ENCODE results near the gene ATPAF1.
"Not testable (repeated sequence)": the region's sequence is repeated elsewhere in the genome, so short reads cannot be mapped to it uniquely, and the experiment has no call there.

Gene ATPAF1

DNA sequence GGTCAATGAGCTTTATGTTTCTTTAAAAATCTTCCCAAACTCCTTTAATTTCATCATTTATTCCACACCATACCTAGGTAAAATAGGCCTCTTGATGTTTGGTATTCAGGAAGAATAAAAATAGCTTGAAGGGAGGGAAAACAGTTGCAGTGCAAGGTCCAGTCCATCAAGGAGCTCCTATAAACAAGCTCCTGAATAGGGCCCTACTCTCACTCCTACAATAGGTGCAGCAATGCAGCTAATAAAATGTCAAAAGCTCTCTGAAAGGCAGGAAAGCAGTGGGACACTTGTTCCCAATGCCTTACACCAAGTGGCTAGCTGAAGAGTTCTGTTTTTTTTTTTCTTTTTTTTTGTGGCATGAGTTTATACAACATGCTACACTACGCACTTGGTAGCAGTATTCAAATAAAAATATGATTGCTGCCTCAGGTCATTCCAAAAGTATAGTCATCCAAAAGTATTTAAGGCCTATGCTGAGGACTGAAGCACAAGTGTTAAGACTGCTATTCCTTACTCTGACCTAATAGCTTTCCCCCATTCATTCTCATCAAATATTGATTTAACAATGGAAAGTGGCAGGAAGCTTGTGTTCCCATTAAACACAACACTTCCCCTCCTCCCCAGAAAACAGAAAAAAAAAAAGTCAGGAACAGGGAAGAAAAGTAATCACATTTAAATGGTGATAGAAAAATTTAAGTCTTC, 13.3 kb upstream of the ATPAF1 start:
- no peak for DNase-seq (ENCODE audit: low read depth)

DNA sequence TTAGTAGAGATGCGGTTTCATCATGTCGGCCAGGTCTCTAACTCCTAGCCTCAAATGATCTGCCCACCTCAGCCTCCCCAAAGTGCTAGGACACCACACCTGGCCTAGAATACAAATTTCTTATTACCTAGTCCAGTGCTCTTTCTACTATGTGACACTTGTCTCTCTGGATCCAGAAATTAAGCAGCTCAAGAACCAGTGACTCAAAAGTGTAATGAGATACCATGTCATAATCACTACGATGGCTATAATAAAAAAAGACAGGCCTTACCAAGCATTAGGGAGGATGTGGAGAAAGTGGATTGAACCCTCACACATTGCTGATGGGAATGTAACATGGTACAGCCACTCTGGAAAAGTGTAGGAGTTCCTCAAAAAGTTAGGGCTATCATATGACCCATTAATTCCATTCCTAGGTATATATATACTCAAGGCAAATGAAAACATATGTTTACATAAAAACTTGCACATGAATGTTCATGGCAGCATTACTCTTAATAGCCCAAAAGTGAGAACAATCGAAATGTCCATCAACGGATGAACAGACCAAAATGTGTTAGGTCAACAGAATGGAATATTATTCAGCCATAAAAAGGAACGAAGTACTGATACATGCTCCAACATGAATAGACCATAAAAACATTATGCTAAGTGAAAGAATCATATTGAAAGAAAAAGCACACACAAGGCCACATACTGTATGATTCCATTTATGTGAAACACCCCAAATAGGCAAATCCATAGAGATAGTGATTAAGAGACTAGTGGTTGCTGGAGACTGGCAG, 11.8 kb upstream of the ATPAF1 start:
- DNase-seq (ENCODE audit: low read depth) = no peak

DNA sequence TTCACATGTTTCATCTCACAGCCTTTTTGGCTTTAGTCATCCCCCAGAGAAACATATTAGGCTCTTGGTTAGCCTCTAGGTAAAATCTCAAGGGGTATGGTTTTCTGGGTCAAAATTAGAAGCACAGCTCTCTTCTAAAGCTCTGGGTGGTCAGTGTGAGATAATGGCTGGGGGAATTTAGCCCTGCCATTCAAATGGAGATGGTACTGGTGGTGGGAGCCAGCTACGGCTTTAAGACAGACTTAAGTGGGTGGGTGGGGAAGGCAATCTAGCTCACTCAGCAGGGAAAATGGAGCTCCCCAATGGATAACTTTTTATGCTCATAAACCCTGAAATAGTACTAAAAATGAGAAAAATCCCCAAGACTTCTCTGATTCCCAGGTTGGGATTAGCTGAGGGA, 9.2 kb upstream of the ATPAF1 start:
- no peak for DNase-seq (ENCODE audit: low read depth)

DNA sequence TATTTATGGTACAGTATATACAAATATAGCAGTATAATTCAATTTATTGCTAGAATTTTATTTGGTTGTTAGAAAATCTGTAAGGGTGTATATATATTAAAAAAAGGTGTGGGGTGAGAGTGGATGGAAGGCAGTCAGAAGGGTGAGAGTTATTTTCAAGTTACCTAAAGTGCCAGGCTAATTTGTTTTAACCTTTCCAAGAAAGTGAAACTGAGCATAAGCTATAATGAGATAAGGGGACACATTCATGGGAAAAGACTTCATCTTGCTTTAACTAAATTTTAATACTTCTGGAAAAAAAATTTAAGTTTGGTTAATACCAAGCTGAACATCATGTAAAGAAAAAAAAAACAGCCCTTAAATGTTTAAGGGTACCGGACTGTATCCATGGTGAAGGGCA, 8.4 kb upstream of the ATPAF1 start:
- DNase-seq (ENCODE audit: low read depth) = no peak

DNA sequence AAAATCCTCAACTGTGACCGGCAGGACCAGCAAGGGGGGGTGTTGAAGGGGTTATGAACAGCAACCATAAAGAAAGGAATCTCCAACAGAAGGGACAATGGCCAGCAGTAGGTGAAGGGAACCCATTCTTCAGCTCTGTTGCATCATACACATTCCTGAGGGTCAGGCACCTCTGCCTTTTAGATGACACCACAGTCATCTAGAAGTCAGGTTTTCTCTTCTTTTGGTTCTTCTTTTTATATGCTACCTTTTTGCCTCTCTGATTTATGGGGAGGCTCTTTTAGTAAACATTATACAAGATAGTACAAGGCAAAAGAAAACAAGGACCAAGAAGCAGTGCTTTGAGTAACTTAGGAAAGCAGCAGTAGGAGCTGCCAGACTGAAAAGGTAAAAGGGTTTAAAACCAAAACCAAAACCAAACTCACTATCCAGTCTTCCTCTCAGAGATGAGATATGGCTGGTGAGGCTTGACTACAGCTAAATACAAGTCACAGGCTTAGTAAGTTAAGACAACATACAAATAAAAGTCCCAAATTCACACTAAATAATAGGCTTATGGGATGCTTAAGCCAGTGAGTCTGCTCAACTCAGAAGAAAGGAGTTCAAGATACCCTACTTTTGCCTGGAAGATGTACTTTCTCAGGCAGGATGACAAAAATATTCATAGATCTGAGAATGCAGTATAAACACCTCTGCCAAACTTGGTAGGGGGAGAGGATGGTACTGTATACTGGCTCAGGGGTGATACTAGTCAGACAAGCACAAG, 7.6 kb upstream of the ATPAF1 start:
- no peak for DNase-seq (ENCODE audit: low read depth)

DNA sequence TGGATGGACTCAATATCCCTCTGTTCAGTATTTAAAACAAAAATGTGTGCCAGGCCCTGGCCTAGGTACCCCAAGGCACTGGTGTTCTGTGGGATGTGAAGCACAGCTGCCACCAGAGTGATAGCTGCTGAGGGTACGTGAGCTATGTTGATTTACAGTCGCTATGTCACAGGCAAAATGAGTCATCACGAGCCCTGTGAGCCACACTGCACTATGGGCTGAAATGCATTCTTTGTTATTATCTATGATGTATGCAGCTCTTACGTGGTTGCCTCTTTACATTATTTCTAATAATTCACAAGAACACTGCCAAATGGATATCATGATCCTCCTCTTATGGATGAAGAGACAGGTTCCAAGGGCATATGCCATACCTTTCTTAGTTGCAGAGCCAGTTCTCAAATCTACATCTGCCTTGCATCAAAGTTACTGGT, 5.6 kb upstream of the ATPAF1 start:
- DNase-seq (ENCODE audit: low read depth) = no peak

DNA sequence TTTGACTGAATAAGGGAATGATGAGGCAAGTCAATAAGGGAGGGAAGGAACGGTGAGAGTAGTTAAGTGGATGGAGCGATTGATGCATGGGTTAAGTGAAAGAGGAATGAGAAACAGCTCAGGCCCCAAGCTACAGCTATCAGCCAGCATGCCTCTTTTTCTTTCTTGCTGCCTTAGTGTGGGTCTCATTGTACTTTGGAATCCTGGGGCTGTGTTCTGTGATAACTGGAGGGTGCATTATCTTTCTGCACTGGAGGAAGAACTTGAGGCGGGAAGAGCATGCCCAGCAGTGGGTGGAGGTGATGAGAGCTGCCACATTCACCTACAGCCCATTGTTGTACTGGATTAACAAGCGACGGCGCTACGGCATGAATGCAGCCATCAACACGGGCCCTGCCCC, 4.5 kb upstream of the ATPAF1 start:
- DNase-seq (ENCODE audit: low read depth) = no peak

DNA sequence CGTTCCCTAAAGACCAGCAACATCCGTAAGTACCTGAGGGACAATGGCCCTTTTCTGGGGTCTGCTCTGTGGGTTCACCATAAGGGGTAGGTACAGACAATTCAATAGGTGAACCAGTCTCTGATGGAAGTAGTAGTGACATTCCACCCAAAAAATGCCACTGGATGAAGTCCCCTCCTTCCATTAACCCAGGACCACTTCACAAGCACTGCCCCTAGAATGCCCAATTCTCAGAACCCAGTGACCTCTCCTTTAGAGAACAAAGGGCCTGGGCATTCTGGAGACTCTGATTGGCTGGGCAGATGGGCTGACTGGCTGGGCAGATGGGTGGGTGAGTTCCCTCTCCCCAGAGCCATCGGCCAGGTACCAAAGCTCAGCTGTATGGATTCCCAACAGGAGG, 3.4 kb upstream of the ATPAF1 start, which contains the start of gene TEX38:
Gene TEX38, plus strand, starts transcription at position 301 of the 400 bp plus-strand sequence. Its CDS starts 81 bp downstream, at position 382.
- no peak for DNase-seq (ENCODE audit: low read depth)

DNA sequence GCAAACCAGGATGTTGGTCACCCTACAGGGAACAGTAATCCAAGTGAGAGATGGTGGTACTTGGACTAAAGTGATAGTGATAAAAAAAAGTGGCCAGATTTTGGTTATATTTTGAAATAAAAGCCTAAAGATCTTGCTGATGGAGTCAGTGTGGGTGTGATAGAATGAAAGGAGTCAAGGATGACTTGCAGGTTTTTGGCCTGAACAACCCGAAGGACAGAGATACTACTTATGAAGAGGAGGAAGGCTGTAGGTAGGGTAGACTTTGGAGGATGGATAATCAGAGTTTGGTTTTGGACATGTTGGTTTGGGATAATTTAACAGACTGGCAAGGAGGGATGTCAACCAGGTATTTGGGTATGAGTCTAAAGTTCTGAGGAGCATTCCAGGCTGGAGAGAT, 2.0 kb upstream of the ATPAF1 start:
- DNase-seq (ENCODE audit: low read depth) = no peak

DNA sequence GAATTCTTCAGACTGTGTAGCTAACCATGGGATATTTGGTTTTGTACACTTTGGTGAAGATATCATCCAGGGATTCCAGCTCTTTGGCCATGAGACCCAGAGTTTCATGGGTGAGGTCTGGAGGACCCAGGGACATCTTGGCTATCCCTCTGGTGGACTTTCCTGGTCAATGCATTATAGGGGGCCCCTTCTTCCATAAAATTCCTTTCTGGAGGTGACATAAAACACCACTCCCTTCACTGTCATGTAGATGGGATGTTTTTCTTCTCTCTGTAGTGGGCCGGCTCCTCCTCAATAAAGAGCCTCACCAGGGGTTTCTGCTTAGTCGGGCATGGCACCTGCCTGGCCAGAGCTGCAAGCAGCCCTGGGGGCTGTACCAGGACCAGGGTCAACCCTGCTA, 2.2 kb downstream of the ATPAF1 start:
- DNase-seq (ENCODE audit: low read depth) = no peak

DNA sequence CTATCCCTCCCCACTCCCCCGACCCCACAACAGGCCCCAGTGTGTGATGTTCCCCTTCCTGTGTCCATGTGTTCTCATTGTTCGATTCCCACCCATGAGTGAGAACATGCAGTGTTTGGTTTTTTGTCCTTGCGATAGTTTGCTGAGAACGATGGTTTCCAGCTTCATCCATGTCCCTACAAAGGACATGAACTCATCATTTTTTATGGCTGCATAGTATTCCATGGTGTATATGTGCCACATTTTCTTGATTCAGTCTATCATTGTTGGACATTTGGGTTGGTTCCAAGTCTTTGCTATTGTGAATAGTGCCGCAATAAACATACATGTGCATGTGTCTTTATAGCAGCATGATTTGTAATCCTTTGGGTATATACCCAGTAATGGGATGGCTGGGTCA, 5.2 kb downstream of the ATPAF1 start:
- not testable (repeated sequence) for DNase-seq (ENCODE audit: low read depth)

DNA sequence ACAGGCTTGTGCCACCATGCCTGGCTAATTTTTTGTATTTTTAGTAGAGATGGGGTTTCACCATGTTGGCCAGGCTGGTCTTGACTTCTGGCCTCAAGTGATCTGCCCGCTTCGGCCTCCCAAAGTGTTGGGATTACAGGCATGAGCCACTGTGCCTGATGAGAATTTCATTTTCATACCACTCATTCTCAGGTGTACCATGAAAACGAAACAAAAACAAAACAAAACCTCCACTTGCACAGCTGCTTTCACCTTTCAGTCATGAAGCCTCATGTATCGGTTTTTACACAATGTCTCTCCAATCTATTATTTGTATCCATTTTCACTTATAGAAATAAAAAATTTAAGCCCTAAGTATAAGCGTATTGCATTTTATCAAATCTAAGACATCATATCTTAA, 8.0 kb downstream of the ATPAF1 start:
- not testable (repeated sequence) for DNase-seq (ENCODE audit: low read depth)

DNA sequence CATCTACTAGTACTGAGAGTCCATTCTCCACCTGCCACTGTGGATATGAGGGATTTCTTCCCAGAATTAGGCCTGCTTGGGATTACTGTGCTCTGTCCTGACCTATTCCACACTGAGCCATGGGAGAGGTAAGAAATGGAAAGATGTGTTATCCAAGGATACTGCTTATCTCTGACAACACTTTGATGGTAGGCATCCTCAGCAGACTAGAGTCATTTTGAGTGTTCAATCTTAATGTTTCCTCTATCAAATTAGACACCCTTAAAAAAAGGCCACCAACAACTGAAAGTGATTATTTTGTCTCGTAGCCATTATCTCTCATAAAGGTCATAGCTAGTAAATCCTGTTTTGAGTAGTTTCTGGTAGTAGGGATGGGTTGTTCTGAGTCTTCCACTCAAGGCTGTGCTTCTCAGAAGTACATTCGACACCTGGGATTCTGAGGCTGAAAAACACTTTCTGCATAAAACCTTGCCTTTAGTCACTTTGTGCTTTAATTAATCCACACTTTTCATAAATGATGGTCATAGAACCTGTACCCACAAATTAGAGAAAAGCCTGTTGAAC, 8.8 kb downstream of the ATPAF1 start:
- DNase-seq (ENCODE audit: low read depth) = no peak

DNA sequence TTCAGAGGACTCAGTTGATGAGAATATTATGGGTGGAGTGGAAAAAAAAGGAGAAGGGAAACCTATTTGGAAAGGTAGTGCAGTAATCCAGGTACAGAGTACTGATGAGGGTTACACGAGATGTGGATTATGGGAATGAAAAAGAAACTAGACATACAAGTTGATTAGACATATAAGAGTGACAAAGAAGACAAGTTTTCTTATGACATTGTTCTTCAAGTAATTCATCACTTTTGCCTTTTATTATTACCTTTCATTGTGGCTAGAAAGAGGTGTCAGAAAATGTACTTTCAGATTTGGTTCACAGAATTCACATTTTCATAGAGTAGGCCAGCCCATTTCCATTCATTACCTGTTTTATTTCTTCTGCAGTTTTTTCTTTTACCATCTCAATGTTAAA, 10.4 kb downstream of the ATPAF1 start:
- DNase-seq (ENCODE audit: low read depth) = no peak

DNA sequence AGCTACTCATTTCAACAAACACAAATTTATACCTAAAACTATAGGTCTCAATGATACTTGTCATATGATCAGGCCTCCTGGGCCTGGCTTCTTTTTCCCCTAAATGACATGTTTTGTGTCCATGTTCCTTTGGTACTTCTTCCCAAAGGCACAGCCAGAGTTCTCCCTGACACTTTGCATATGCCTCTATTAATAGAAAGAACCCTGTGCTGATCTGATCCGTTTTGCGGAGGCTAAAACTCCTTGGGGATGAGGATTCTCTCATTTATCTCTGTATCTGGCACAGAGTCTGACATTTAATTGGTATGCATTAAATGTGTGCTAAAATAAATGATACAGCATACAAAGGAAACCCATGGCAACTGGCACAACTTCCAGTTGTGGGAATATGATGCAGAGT, 11.5 kb downstream of the ATPAF1 start:
- no peak for DNase-seq (ENCODE audit: low read depth)

DNA sequence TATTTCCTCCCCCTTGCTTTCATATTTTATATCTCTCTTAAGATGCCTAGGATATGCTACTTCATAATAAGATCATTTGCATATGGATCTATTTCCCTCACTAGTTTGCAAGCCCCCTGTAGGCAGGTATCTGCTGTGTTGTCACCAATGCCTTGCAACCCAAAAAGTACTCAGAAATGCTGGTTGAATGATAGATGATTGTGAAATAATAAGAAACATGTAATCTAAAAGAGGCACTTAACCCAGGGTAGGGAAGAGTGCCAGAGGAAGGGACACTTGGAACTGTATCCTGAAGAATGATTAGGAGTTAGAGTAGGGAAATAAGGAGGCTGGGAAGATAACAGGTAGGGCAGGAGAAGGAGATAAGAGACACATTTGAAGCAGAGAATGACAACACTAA, 12.3 kb downstream of the ATPAF1 start:
- DNase-seq (ENCODE audit: low read depth) = no peak

DNA sequence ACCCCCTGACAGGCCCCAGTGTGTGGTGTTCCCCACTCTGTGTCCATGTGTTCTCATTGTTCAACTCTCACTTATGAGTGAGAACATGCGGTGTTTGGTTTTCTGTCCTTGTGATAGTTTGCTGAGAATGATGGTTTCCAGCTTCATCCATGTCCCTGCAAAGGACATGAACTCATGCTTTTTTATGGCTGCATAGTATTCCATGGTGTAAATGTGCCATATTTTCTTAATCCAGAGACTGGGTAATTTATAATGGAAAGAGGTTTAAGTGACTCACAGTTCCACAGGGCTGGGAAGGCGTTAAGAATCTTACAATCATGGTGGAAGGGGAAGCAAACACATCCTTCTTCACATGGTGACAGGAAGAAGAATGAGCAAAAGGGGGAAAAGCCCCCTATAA, 13.5 kb downstream of the ATPAF1 start:
- DNase-seq (ENCODE audit: low read depth) = not testable (repeated sequence)

DNA sequence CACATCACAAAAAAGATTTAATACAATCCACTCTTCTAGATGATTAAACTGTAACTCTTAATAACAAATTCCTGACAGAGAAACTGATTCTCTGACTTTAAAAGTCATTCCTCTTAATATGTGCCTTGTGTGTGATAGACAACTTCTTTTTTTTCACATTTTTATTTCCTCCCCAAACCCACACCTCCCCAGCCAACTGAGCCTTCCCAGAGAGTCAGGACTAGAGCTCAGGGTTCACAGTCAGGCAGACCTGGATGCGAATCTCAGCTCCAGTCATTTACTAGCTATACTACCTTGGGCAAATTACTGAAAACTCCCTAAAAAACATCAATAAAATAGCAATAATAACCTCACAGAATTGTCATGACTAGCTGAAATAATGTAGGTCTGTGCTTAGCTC, 14.2 kb downstream of the ATPAF1 start:
- no peak for DNase-seq (ENCODE audit: low read depth)

DNA sequence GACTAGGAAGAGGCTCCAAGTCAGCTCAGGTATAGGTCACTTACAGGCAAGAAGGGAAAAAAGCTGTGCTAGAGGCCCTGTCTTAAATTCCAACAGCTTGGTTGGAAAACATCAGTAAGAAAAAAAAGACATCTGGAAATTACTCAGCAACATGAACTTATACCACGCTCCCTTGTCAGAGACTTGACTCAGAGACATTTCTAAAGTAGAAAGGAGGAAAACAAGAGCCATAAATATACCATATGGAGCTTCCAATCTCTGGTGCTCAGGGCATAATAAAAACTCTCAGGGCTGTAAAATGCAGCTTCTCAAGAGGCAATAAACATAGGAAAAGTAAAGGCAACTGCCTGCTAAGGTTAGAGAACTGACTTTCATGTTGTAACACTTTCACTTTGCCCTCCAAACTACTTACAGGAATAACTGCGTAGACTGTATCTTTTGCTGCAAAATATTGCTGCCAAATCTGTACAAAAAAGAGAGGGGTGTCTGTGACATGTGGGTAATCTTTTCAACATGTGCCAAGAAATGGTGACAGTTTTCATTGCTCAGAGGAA, 14.7 kb downstream of the ATPAF1 start:
- no peak for DNase-seq (ENCODE audit: low read depth)

DNA sequence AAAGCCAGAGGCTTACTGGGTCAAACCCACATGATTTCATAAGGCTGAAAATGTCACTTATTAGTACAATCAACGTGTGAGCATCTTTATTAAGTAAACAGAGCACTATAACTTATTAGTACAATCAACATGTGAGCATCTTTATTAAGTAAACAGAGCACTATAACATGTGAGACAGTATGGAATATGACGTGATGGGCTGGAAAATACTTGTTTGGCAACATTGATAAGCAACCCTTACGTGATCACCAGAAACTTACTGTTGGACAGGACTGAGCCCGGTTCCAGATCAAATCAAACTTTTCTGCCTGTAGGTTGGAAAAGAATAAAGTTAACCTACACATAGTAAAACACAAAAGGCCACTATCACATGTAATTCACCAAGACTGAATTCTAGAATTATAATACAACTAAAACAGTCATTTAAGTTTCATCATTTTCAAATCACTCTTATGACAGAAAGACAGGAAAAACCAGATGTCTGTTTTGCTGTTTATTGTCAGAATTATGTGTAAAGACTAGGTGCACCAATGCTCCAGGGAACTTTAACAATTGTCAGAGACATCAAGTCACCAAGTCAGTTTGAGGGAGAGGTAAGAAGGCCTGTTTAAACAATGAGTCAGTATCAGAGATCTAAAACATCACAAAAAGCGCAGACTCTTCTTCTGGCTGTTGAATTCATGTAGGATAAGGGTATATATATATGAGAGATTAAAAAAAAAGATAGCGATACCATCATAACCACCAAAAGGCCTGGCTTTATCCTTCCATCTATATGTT, 15.7 kb downstream of the ATPAF1 start:
- DNase-seq (ENCODE audit: low read depth) = no peak

DNA sequence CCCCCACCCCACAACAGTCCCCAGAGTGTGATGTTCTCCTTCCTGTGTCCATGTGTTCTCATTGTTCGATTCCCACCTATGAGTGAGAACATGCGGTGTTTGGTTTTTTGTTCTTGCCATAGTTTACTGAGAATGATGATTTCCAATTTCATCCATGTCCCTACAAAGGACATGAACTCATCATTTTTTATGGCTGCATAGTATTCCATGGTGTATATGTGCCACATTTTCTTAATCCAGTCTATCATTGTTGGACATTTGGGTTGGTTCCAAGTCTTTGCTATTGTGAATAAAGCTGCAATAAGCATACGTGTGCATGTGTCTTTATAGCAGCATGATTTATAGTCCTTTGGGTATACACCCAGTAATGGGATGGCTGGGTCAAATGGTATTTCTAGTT, 17.0 kb downstream of the ATPAF1 start:
- not testable (repeated sequence) for DNase-seq (ENCODE audit: low read depth)
